Activated CD8-positive, alpha-beta T cell treated with anti-CD3 and anti-CD28 coated beads, Interleukin-2, amount 10 ng/mL, durations not matched to agents 7 days and 5 days (primary cell): ENCODE measurements around the gene P2RY2. TPM values are rescaled to one million over a fixed set of nuclear protein-coding genes. Genes with fewer than 3 reads are reported as not detected.
"Not testable (repeated sequence)": the region's sequence is repeated elsewhere in the genome, so short reads cannot be mapped to it uniquely, and the experiment has no call there.

ENCODE experiments used
- ATAC-seq: fragments of 150-1000 bp; cut with Tn5 transposase; one replicate; pipeline ENCODE4 v1.10.0; 2021; ENCODE audit warnings: moderate library complexity
- CTCF ChIA-PET: fragments of 350-600 bp; sonication (Branson Sonifier 250); formaldehyde crosslinking; loops from one replicate; lab custom pipeline; 2021; ENCODE audit warnings: antibody characterized with exemption; lab: Charles Lee
- POLR2A ChIA-PET: fragments of 350-600 bp; sonication (Branson Sonifier 250); formaldehyde crosslinking; loops from one replicate; lab custom pipeline; 2021; ENCODE audit warnings: antibody characterized with exemption; lab: Charles Lee
- DNase-seq: peaks from one replicate; pipeline ENCODE4 v3.0.0-alpha.2; 2020
- H3K27ac Mint-ChIP-seq: one replicate; pipeline ENCODE4 v1.8.0; 2021; ENCODE audit warnings: mild to moderate bottlenecking, mixed read lengths
- H3K27me3 Mint-ChIP-seq: one replicate; pipeline ENCODE4 v1.8.0; 2021; ENCODE audit warnings: low read depth, mixed read lengths
- H3K36me3 Mint-ChIP-seq: one replicate; pipeline ENCODE4 v1.8.0; 2021; ENCODE audit warnings: low read depth, mixed read lengths
- H3K4me1 Mint-ChIP-seq: one replicate; pipeline ENCODE4 v1.8.0; 2021; ENCODE audit warnings: low read depth, mixed read lengths
- H3K4me3 Mint-ChIP-seq: one replicate; pipeline ENCODE4 v1.8.0; 2021; ENCODE audit warnings: mild to moderate bottlenecking, mixed read lengths
- H3K9me3 Mint-ChIP-seq: one replicate; pipeline ENCODE4 v1.8.0; 2022; ENCODE audit warnings: mixed read lengths; ENCODE audit not compliant: insufficient read depth
- total RNA-seq, 2 experiments: library from RNA; stranded (reverse); gene quantifications; one replicate each; pipeline ENCODE4 v1.2.3, GENCODE V29; 2021

The P2RY2 gene
- total RNA-seq, 2 experiments from 2014 or later = not detected

- DNase-seq (no peak), ATAC-seq (no peak)
- peaks cover 13% of the 10 kb centered on the region for H3K27me3 Mint-ChIP-seq
- no peaks in the 10 kb centered on the region for H3K36me3 Mint-ChIP-seq
- no peak overlapping the region for H3K4me3 Mint-ChIP-seq
- no peaks in the 10 kb centered on the region for H3K9me3 Mint-ChIP-seq
- POLR2A ChIA-PET = interaction anchor here (0.6 kb wide), 1 partner anchor 201 kb away, joined by 3 read pairs; no protein-coding TSS in a partner anchor
- CTCF ChIA-PET = interaction anchor here (0.7 to 1.6 kb wide), 2 partner anchors 21 to 88 kb away, joined by 3 read pairs; no protein-coding TSS in a partner anchor
- no peaks in the 10 kb centered on the region for H3K4me1 Mint-ChIP-seq
- H3K27ac Mint-ChIP-seq = no peak overlapping the region
These were observed 55.3 kb downstream of the P2RY2 start for GRCh38 chr11:73273222-73273895.

- not testable (repeated sequence) for DNase-seq, H3K27ac Mint-ChIP-seq, ATAC-seq, H3K9me3 Mint-ChIP-seq, H3K4me1 Mint-ChIP-seq, H3K36me3 Mint-ChIP-seq, H3K4me3 Mint-ChIP-seq
- H3K27me3 Mint-ChIP-seq = peaks cover 17% of the 10 kb centered on the region
- ChIA-PET POLR2A (interaction anchor here (0.6 kb wide), 1 partner anchor 201 kb away, joined by 3 read pairs; no protein-coding TSS in a partner anchor), CTCF (interaction anchor here (0.7 to 1.2 kb wide), 2 partner anchors 61 to 89 kb away, joined by 3 read pairs; no protein-coding TSS in a partner anchor)
These were observed 56.1 kb downstream of the P2RY2 start for GRCh38 chr11:73274191-73274590.

GRCh38 chr11:73274722-73275380, 56.8 kb downstream of the P2RY2 start:
- H3K4me3 Mint-ChIP-seq = no peak overlapping the region
- DNase-seq (no peak), ATAC-seq (no peak)
- no peaks in the 10 kb centered on the region for H3K9me3 Mint-ChIP-seq
- peaks cover 21% of the 10 kb centered on the region for H3K27me3 Mint-ChIP-seq
- POLR2A ChIA-PET = interaction anchor here (0.7 kb wide), 1 partner anchor 32 kb away, joined by 3 read pairs; no protein-coding TSS in a partner anchor
- H3K36me3 Mint-ChIP-seq = no peaks in the 10 kb centered on the region
- no peaks in the 10 kb centered on the region for H3K4me1 Mint-ChIP-seq
- H3K27ac Mint-ChIP-seq = no peak overlapping the region
- CTCF ChIA-PET = interaction anchor here (1.2 kb wide), 1 partner anchor 61 kb away, joined by 3 read pairs; no protein-coding TSS in a partner anchor

GRCh38 chr11:73275381-73275750, 57.3 kb downstream of the P2RY2 start:
- Mint-ChIP-seq H3K27me3 (peaks cover 21% of the 10 kb centered on the region), H3K4me1 (peaks cover 2% of the 10 kb centered on the region), H3K9me3 (no peaks in the 10 kb centered on the region), H3K27ac (no peak overlapping the region), H3K36me3 (no peaks in the 10 kb centered on the region), H3K4me3 (no peak overlapping the region)
- no peak for DNase-seq
- CTCF ChIA-PET = no interaction called here
- POLR2A ChIA-PET = interaction anchor here (0.7 kb wide), 1 partner anchor 33 kb away, joined by 3 read pairs; no protein-coding TSS in a partner anchor
- no peak for ATAC-seq

- no peak overlapping the region for H3K27ac Mint-ChIP-seq
- H3K4me1 Mint-ChIP-seq = peaks cover 22% of the 10 kb centered on the region
- H3K9me3 Mint-ChIP-seq = no peaks in the 10 kb centered on the region
- H3K36me3 Mint-ChIP-seq = no peaks in the 10 kb centered on the region
- POLR2A ChIA-PET = no interaction called here
- H3K4me3 Mint-ChIP-seq = no peak overlapping the region
- CTCF ChIA-PET = interaction anchor here (0.8 to 1.4 kb wide), 2 partner anchors 13 to 18 kb away, joined by 3 to 4 read pairs; no protein-coding TSS in a partner anchor
- peaks cover 20% of the 10 kb centered on the region for H3K27me3 Mint-ChIP-seq
- DNase-seq (no peak), ATAC-seq (no peak)
These were observed 59.4 kb downstream of the P2RY2 start for GRCh38 chr11:73277467-73277866.

- Mint-ChIP-seq H3K4me1 (peaks cover 25% of the 10 kb centered on the region), H3K9me3 (no peaks in the 10 kb centered on the region), H3K27ac (no peak overlapping the region), H3K36me3 (no peaks in the 10 kb centered on the region), H3K27me3 (peaks cover 13% of the 10 kb centered on the region), H3K4me3 (no peak overlapping the region)
- ATAC-seq (no peak), DNase-seq (no peak)
- ChIA-PET POLR2A (no interaction called here), CTCF (interaction anchor here (0.8 to 1.6 kb wide), 4 partner anchors 8 to 80 kb away, joined by 3 to 6 read pairs (median 3); no protein-coding TSS in a partner anchor)
These were observed 62.5 kb downstream of the P2RY2 start for GRCh38 chr11:73280626-73281025.

- Mint-ChIP-seq H3K4me1 (peaks cover 25% of the 10 kb centered on the region), H3K27me3 (peaks cover 13% of the 10 kb centered on the region), H3K36me3 (no peaks in the 10 kb centered on the region), H3K27ac (no peak overlapping the region), H3K9me3 (no peaks in the 10 kb centered on the region), H3K4me3 (no peak overlapping the region)
- CTCF ChIA-PET = interaction anchor here (1.6 kb wide), 1 partner anchor 25 kb away, joined by 6 read pairs; no protein-coding TSS in a partner anchor
- no peak for ATAC-seq
- no peak for DNase-seq
- POLR2A ChIA-PET = interaction anchor here (0.6 kb wide), 1 partner anchor 318 kb away, joined by 3 read pairs; no protein-coding TSS in a partner anchor
These were observed 63.2 kb downstream of the P2RY2 start for GRCh38 chr11:73281201-73281741.

- Mint-ChIP-seq H3K4me1 (peaks cover 30% of the 10 kb centered on the region), H3K4me3 (no peak overlapping the region), H3K9me3 (no peaks in the 10 kb centered on the region), H3K27me3 (peaks cover 9% of the 10 kb centered on the region), H3K27ac (peak overlapping the region; percentile 1), H3K36me3 (no peaks in the 10 kb centered on the region)
- peak; percentile 35 for DNase-seq
- ATAC-seq = peak; percentile 14
- POLR2A ChIA-PET = interaction anchor here (0.6 kb wide), 1 partner anchor 319 kb away, joined by 3 read pairs; no protein-coding TSS in a partner anchor
- CTCF ChIA-PET = interaction anchor here (0.8 kb wide), 1 partner anchor 13 kb away, joined by 3 read pairs; no protein-coding TSS in a partner anchor
These were observed 63.9 kb downstream of the P2RY2 start for GRCh38 chr11:73281796-73282660.

- no peak for ATAC-seq
- no peak for DNase-seq
- Mint-ChIP-seq H3K9me3 (no peaks in the 10 kb centered on the region), H3K27ac (no peak overlapping the region), H3K36me3 (no peaks in the 10 kb centered on the region), H3K4me3 (no peak overlapping the region), H3K4me1 (peaks cover 37% of the 10 kb centered on the region), H3K27me3 (peaks cover 9% of the 10 kb centered on the region)
- POLR2A ChIA-PET = no interaction called here
- CTCF ChIA-PET = interaction anchor here (0.8 kb wide), 1 partner anchor 12 kb away, joined by 3 read pairs; no protein-coding TSS in a partner anchor
These were observed 65.4 kb downstream of the P2RY2 start for GRCh38 chr11:73283276-73284000.

GRCh38 chr11:73284106-73284505, 66.0 kb downstream of the P2RY2 start:
- Mint-ChIP-seq H3K27me3 (peaks cover 5% of the 10 kb centered on the region), H3K27ac (no peak overlapping the region), H3K4me1 (peaks cover 44% of the 10 kb centered on the region), H3K36me3 (no peaks in the 10 kb centered on the region), H3K9me3 (no peaks in the 10 kb centered on the region), H3K4me3 (no peak overlapping the region)
- DNase-seq (no peak), ATAC-seq (no peak)
- CTCF ChIA-PET = no interaction called here
- POLR2A ChIA-PET = no interaction called here
